ENCODE measurements around the gene SFXN1. TPM values are rescaled to one million over a fixed set of nuclear protein-coding genes. Genes with fewer than 3 reads are reported as not detected.
"Not testable (repeated sequence)": the region's sequence is repeated elsewhere in the genome, so short reads cannot be mapped to it uniquely, and the experiment has no call there.

The SFXN1 gene
- total RNA-seq, 1 experiment from 2014 or later: 115 TPM

GRCh38 chr5:175494264-175495183 lies 16.2 kb downstream of the SFXN1 start:
- Histone ChIP-seq H3K36me3 (replicated peaks; ENCODE audit: control insufficient read depth, insufficient read depth, low read length) (peaks cover 19% of the 10 kb centered on the region), H3K27me3 (ENCODE audit: control insufficient read depth, insufficient read depth, low read length) (no peaks in the 10 kb centered on the region), H3K4me3 (ENCODE audit: insufficient read depth, low read depth, low read length) (no peak overlapping the region)
- DNase-seq: no peak

- Histone ChIP-seq H3K27me3 (ENCODE audit: control insufficient read depth, insufficient read depth, low read length) (no peaks in the 10 kb centered on the region), H3K4me3 (ENCODE audit: insufficient read depth, low read depth, low read length) (no peak overlapping the region), H3K36me3 (replicated peaks; ENCODE audit: control insufficient read depth, insufficient read depth, low read length) (no peaks in the 10 kb centered on the region; the same call in 1 of the 2 replicates)
- no peak for DNase-seq
Measured at GRCh38 chr5:175501759-175502158, 23.4 kb downstream of the SFXN1 start.

- not testable (repeated sequence) for H3K4me3 ChIP-seq (ENCODE audit: insufficient read depth, low read depth, low read length); H3K27me3 ChIP-seq (ENCODE audit: control insufficient read depth, insufficient read depth, low read length); H3K36me3 ChIP-seq (replicated peaks; ENCODE audit: control insufficient read depth, insufficient read depth, low read length); DNase-seq
Measured at GRCh38 chr5:175507671-175508070, 29.3 kb downstream of the SFXN1 start.

GRCh38 chr5:175508896-175509295 lies 30.5 kb downstream of the SFXN1 start:
- H3K36me3 ChIP-seq (replicated peaks; ENCODE audit: control insufficient read depth, insufficient read depth, low read length): peaks cover 8% of the 10 kb centered on the region
- no peak for DNase-seq
- no peak overlapping the region for H3K4me3 ChIP-seq (ENCODE audit: insufficient read depth, low read depth, low read length)
- H3K27me3 ChIP-seq (ENCODE audit: control insufficient read depth, insufficient read depth, low read length): no peaks in the 10 kb centered on the region

GRCh38 chr5:175513297-175513696 lies 34.9 kb downstream of the SFXN1 start:
- DNase-seq: no peak
- Histone ChIP-seq H3K36me3 (replicated peaks; ENCODE audit: control insufficient read depth, insufficient read depth, low read length) (peaks cover 20% of the 10 kb centered on the region), H3K4me3 (ENCODE audit: insufficient read depth, low read depth, low read length) (no peak overlapping the region), H3K27me3 (ENCODE audit: control insufficient read depth, insufficient read depth, low read length) (no peaks in the 10 kb centered on the region)

- peaks cover 22% of the 10 kb centered on the region for H3K36me3 ChIP-seq (replicated peaks; ENCODE audit: control insufficient read depth, insufficient read depth, low read length)
- DNase-seq: no peak
- no peak overlapping the region for H3K4me3 ChIP-seq (ENCODE audit: insufficient read depth, low read depth, low read length)
- no peaks in the 10 kb centered on the region for H3K27me3 ChIP-seq (ENCODE audit: control insufficient read depth, insufficient read depth, low read length)
Measured at GRCh38 chr5:175513726-175514125, 35.4 kb downstream of the SFXN1 start.

- H3K4me3 ChIP-seq (ENCODE audit: insufficient read depth, low read depth, low read length): no peak overlapping the region
- H3K36me3 ChIP-seq (replicated peaks; ENCODE audit: control insufficient read depth, insufficient read depth, low read length): peaks cover 22% of the 10 kb centered on the region
- no peaks in the 10 kb centered on the region for H3K27me3 ChIP-seq (ENCODE audit: control insufficient read depth, insufficient read depth, low read length)
- no peak for DNase-seq
Measured at GRCh38 chr5:175516933-175517823, 38.8 kb downstream of the SFXN1 start.

- H3K4me3 ChIP-seq (ENCODE audit: insufficient read depth, low read depth, low read length): no peak overlapping the region
Measured at GRCh38 chr5:175517824-175518450, 39.6 kb downstream of the SFXN1 start.

GRCh38 chr5:175519006-175519405 lies 40.6 kb downstream of the SFXN1 start:
- DNase-seq: no peak
- Histone ChIP-seq H3K27me3 (ENCODE audit: control insufficient read depth, insufficient read depth, low read length) (no peaks in the 10 kb centered on the region), H3K36me3 (replicated peaks; ENCODE audit: control insufficient read depth, insufficient read depth, low read length) (peaks cover 21% of the 10 kb centered on the region), H3K4me3 (ENCODE audit: insufficient read depth, low read depth, low read length) (no peak overlapping the region)

More at GRCh38 chr5:175517824-175518450, 39.6 kb downstream of the SFXN1 start:
- Histone ChIP-seq H3K27me3 (ENCODE audit: control insufficient read depth, insufficient read depth, low read length) (no peaks in the 10 kb centered on the region), H3K36me3 (replicated peaks; ENCODE audit: control insufficient read depth, insufficient read depth, low read length) (peaks cover 25% of the 10 kb centered on the region)
- no peak for DNase-seq

- Histone ChIP-seq H3K27me3 (ENCODE audit: control insufficient read depth, insufficient read depth, low read length) (no peaks in the 10 kb centered on the region), H3K4me3 (ENCODE audit: insufficient read depth, low read depth, low read length) (no peak overlapping the region), H3K36me3 (replicated peaks; ENCODE audit: control insufficient read depth, insufficient read depth, low read length) (peaks cover 18% of the 10 kb centered on the region)
- no peak for DNase-seq
Measured at GRCh38 chr5:175520321-175520720, 42.0 kb downstream of the SFXN1 start.

GRCh38 chr5:175520873-175521272 lies 42.5 kb downstream of the SFXN1 start:
- DNase-seq: no peak
- Histone ChIP-seq H3K36me3 (replicated peaks; ENCODE audit: control insufficient read depth, insufficient read depth, low read length) (peaks cover 18% of the 10 kb centered on the region), H3K4me3 (ENCODE audit: insufficient read depth, low read depth, low read length) (no peak overlapping the region), H3K27me3 (ENCODE audit: control insufficient read depth, insufficient read depth, low read length) (no peaks in the 10 kb centered on the region)

- no peak overlapping the region for H3K4me3 ChIP-seq (ENCODE audit: insufficient read depth, low read depth, low read length)
- peaks cover 18% of the 10 kb centered on the region for H3K36me3 ChIP-seq (replicated peaks; ENCODE audit: control insufficient read depth, insufficient read depth, low read length)
- DNase-seq: no peak
Measured at GRCh38 chr5:175521313-175521833, 43.0 kb downstream of the SFXN1 start.

GRCh38 chr5:175523292-175523691 lies 44.9 kb downstream of the SFXN1 start:
- no peak for DNase-seq
- Histone ChIP-seq H3K36me3 (replicated peaks; ENCODE audit: control insufficient read depth, insufficient read depth, low read length) (peaks cover 15% of the 10 kb centered on the region), H3K4me3 (ENCODE audit: insufficient read depth, low read depth, low read length) (no peak overlapping the region), H3K27me3 (ENCODE audit: control insufficient read depth, insufficient read depth, low read length) (no peaks in the 10 kb centered on the region)

More at GRCh38 chr5:175521313-175521833, 43.0 kb downstream of the SFXN1 start:
- no peaks in the 10 kb centered on the region for H3K27me3 ChIP-seq (ENCODE audit: control insufficient read depth, insufficient read depth, low read length)

GRCh38 chr5:175524211-175524610 lies 45.9 kb downstream of the SFXN1 start:
- Histone ChIP-seq H3K4me3 (ENCODE audit: insufficient read depth, low read depth, low read length) (no peak overlapping the region), H3K36me3 (replicated peaks; ENCODE audit: control insufficient read depth, insufficient read depth, low read length) (peaks cover 13% of the 10 kb centered on the region), H3K27me3 (ENCODE audit: control insufficient read depth, insufficient read depth, low read length) (no peaks in the 10 kb centered on the region)
- DNase-seq: no peak
